PC-9 (cell line): ENCODE data around the gene RNU4-1.

Source experiments
- CTCF ChIP-seq: fragments of 200-600 bp; sonication (generic); conservative IDR thresholded peaks from 2 replicates; pipeline ENCODE4 v1.6.1; 2017; ENCODE audit warnings: mixed run types, antibody characterized with exemption, mild to moderate bottlenecking, moderate library complexity
- EZH2 ChIP-seq: fragments of 200-600 bp; sonication (generic); IDR thresholded peaks from 2 replicates; pipeline ENCODE4 v1.8.0; 2017; ENCODE audit warnings: antibody characterized with exemption, low read depth

- no peak for TF ChIP-seq CTCF
- no peak for TF ChIP-seq EZH2
Measured at GRCh38 chr12:120249266-120249874, 43.7 kb downstream of the RNU4-1 start.
